Measurements from ENCODE around the gene GNPTAB. TPM values are rescaled to one million over a fixed set of nuclear protein-coding genes. Genes with fewer than 3 reads are reported as not detected.

Gene GNPTAB
- total RNA-seq, 2 experiments from 2014 or later: 38.9 to 66.5 TPM

- Histone ChIP-seq H3K9me2 (ENCODE audit: insufficient read depth, low read length) (no peaks in the 10 kb centered on the region), H4K20me1 (ENCODE audit: insufficient read depth, low read length) (0 out of 2 replicates have a peak, but pooled peaks cover 10% of the 10 kb centered on the region), H3K4me1 (ENCODE audit: insufficient read depth, low read length, poor library complexity, severe bottlenecking) (no peaks in the 10 kb centered on the region), H3K9me3 (ENCODE audit: low read length) (no peaks in the 10 kb centered on the region), H3K27ac (ENCODE audit: low read depth, low read length, poor library complexity, severe bottlenecking) (no peak overlapping the region), H2AFZ (ENCODE audit: low read length) (no peak overlapping the region), H3K36me3 (ENCODE audit: insufficient read depth, low read length) (peaks cover 30% of the 10 kb centered on the region), H3K79me2 (ENCODE audit: insufficient read depth, low read depth, low read length) (no peaks in the 10 kb centered on the region), H3K4me3 (ENCODE audit: low read depth, low read length, poor library complexity, severe bottlenecking) (no peak overlapping the region), H3K4me2 (ENCODE audit: low read length) (no peak overlapping the region)
- intact Hi-C loops (cut with micrococcal nuclease; ENCODE audit: unreplicated experiment): no loop called here
- DNase-seq (ENCODE audit: low spot score): no peak
- ChIA-PET CTCF (ENCODE audit: unreplicated experiment) (no interaction called here), POLR2A (no interaction called here)
- BruUV-seq (replicated peaks): no TSS peak
- no peak for TF ChIP-seq CTCF (conservative IDR thresholded peaks at IDR 0.05; ENCODE audit: low read length)
- no peak for TF ChIP-seq EZH2phosphoT487 (IDR thresholded peaks at IDR 0.05; ENCODE audit: borderline replicate concordance, low read depth, low read length)
Measured at GRCh38 chr12:101795786-101796185, 35.0 kb downstream of the GNPTAB start.

- H3K36me3 ChIP-seq (ENCODE audit: insufficient read depth, low read length): peaks cover 33% of the 10 kb centered on the region
- H3K27ac ChIP-seq (ENCODE audit: low read depth, low read length, poor library complexity, severe bottlenecking): no peak overlapping the region
- no peak for DNase-seq (ENCODE audit: low spot score)
- no peaks in the 10 kb centered on the region for H3K4me1 ChIP-seq (ENCODE audit: insufficient read depth, low read length, poor library complexity, severe bottlenecking)
- no peak for TF ChIP-seq CTCF (conservative IDR thresholded peaks at IDR 0.05; ENCODE audit: low read length)
- no peak for TF ChIP-seq EZH2phosphoT487 (IDR thresholded peaks at IDR 0.05; ENCODE audit: borderline replicate concordance, low read depth, low read length)
- H2AFZ ChIP-seq (ENCODE audit: low read length): no peak overlapping the region
- H3K9me2 ChIP-seq (ENCODE audit: insufficient read depth, low read length): no peaks in the 10 kb centered on the region
- BruUV-seq (replicated peaks): no TSS peak
- ChIA-PET POLR2A (interaction anchor here (0.7 to 1.9 kb wide), 2 partner anchors 9 to 11 kb away, joined by 4 to 6 read pairs; no protein-coding TSS in a partner anchor), CTCF (ENCODE audit: unreplicated experiment) (no interaction called here)
- H3K4me3 ChIP-seq (ENCODE audit: low read depth, low read length, poor library complexity, severe bottlenecking): no peak overlapping the region
- H3K9me3 ChIP-seq (ENCODE audit: low read length): no peaks in the 10 kb centered on the region
- H3K4me2 ChIP-seq (ENCODE audit: low read length): no peak overlapping the region
- intact Hi-C loops (cut with micrococcal nuclease; ENCODE audit: unreplicated experiment): no loop called here
- H3K79me2 ChIP-seq (ENCODE audit: insufficient read depth, low read depth, low read length): no peaks in the 10 kb centered on the region
- H4K20me1 ChIP-seq (ENCODE audit: insufficient read depth, low read length): 0 out of 2 replicates have a peak, but pooled peaks cover 10% of the 10 kb centered on the region
Measured at GRCh38 chr12:101795013-101795412, 35.7 kb downstream of the GNPTAB start.

- Histone ChIP-seq H3K4me3 (ENCODE audit: low read depth, low read length, poor library complexity, severe bottlenecking) (no peak overlapping the region), H3K79me2 (ENCODE audit: insufficient read depth, low read depth, low read length) (no peaks in the 10 kb centered on the region), H3K4me1 (ENCODE audit: insufficient read depth, low read length, poor library complexity, severe bottlenecking) (no peaks in the 10 kb centered on the region), H3K36me3 (ENCODE audit: insufficient read depth, low read length) (peaks cover 38% of the 10 kb centered on the region), H2AFZ (ENCODE audit: low read length) (no peak overlapping the region), H3K27ac (ENCODE audit: low read depth, low read length, poor library complexity, severe bottlenecking) (no peak overlapping the region), H4K20me1 (ENCODE audit: insufficient read depth, low read length) (0 out of 2 replicates have a peak, but pooled peaks cover 10% of the 10 kb centered on the region), H3K4me2 (ENCODE audit: low read length) (no peak overlapping the region), H3K9me3 (ENCODE audit: low read length) (no peaks in the 10 kb centered on the region), H3K9me2 (ENCODE audit: insufficient read depth, low read length) (no peaks in the 10 kb centered on the region)
- TF ChIP-seq EZH2phosphoT487 (IDR thresholded peaks at IDR 0.05; ENCODE audit: borderline replicate concordance, low read depth, low read length): no peak
- TF ChIP-seq CTCF (conservative IDR thresholded peaks at IDR 0.05; ENCODE audit: low read length): no peak
- no TSS peak for BruUV-seq (replicated peaks)
- intact Hi-C loops (cut with micrococcal nuclease; ENCODE audit: unreplicated experiment): no loop called here
- ChIA-PET POLR2A (interaction anchor here (0.7 to 1.9 kb wide), 2 partner anchors 9 to 11 kb away, joined by 4 to 6 read pairs; no protein-coding TSS in a partner anchor), CTCF (ENCODE audit: unreplicated experiment) (interaction anchor here (1.4 kb wide), 1 partner anchor 14 kb away, joined by 3 read pairs; no protein-coding TSS in a partner anchor)
- DNase-seq (ENCODE audit: low spot score): no peak
Measured at GRCh38 chr12:101794574-101794973, 36.2 kb downstream of the GNPTAB start.
